Astrocyte (in vitro differentiated cells and primary cell): ENCODE measurements around the gene CLCF1. TPM values are rescaled to one million over a fixed set of nuclear protein-coding genes. Genes with fewer than 3 reads are reported as not detected.

ENCODE experiments used
- DNase-seq: peaks from one replicate; pipeline ENCODE4 v3.0.0-alpha.2; 2010; ENCODE audit warnings: low read depth
- FAIRE-seq: peaks from 2 replicates; lab custom pipeline; 2011; peaks lifted over from hg19 to GRCh38; lab: Jason Lieb, UNC
- H2AFZ ChIP-seq: 2 replicates; pipeline ENCODE4 v1.6.0; 2012; ENCODE audit warnings: low read depth, low read length, inconsistent platforms
- H3K27ac ChIP-seq: 2 replicates; pipeline ENCODE4 v1.5.1; 2011; ENCODE audit warnings: low read depth, low read length, inconsistent platforms
- H3K27me3 ChIP-seq: 2 replicates; pipeline ENCODE4 v1.6.0; 2011; ENCODE audit warnings: low read length, inconsistent platforms; ENCODE audit not compliant: insufficient read depth
- H3K36me3 ChIP-seq: 2 replicates; pipeline ENCODE4 v1.5.1; 2011; ENCODE audit warnings: low read length, inconsistent platforms; ENCODE audit not compliant: insufficient read depth
- H3K4me1 ChIP-seq: 2 replicates; pipeline ENCODE4 v1.5.1; 2011; ENCODE audit warnings: low read length, inconsistent platforms; ENCODE audit not compliant: insufficient read depth
- H3K4me2 ChIP-seq: 2 replicates; pipeline ENCODE4 v1.6.0; 2012; ENCODE audit warnings: low read length, inconsistent platforms
- H3K4me3 ChIP-seq: 2 replicates; pipeline ENCODE4 v1.5.1; 2011; ENCODE audit warnings: low read depth, mild to moderate bottlenecking, low read length, inconsistent platforms; ENCODE audit not compliant: insufficient read depth
- H3K79me2 ChIP-seq: 2 replicates; pipeline ENCODE4 v1.6.0; 2012; ENCODE audit warnings: mild to moderate bottlenecking, low read length, inconsistent platforms; ENCODE audit not compliant: insufficient read depth
- H3K9ac ChIP-seq: 2 replicates; pipeline ENCODE4 v1.6.0; 2012; ENCODE audit warnings: mild to moderate bottlenecking, low read length, inconsistent platforms
- H3K9me3 ChIP-seq: 2 replicates; pipeline ENCODE4 v1.5.1; 2012; ENCODE audit warnings: low read depth, mild to moderate bottlenecking, low read length, inconsistent platforms; ENCODE audit not compliant: insufficient read depth
- H4K20me1 ChIP-seq: 2 replicates; pipeline ENCODE4 v1.6.0; 2012; ENCODE audit warnings: low read length, inconsistent platforms; ENCODE audit not compliant: insufficient read depth
- H3K27ac Mint-ChIP-seq: one replicate; pipeline ENCODE4 v1.8.0; 2021; ENCODE audit warnings: mild to moderate bottlenecking, mixed read lengths; ENCODE audit not compliant: unreplicated experiment
- H3K27me3 Mint-ChIP-seq: one replicate; pipeline ENCODE4 v1.8.0; 2021; ENCODE audit warnings: low read depth, mixed read lengths; ENCODE audit not compliant: unreplicated experiment
- H3K36me3 Mint-ChIP-seq: one replicate; pipeline ENCODE4 v1.8.0; 2021; ENCODE audit warnings: low read depth, mixed read lengths; ENCODE audit not compliant: unreplicated experiment
- H3K4me1 Mint-ChIP-seq: one replicate; pipeline ENCODE4 v1.8.0; 2021; ENCODE audit warnings: low read depth, mixed read lengths; ENCODE audit not compliant: unreplicated experiment
- H3K4me3 Mint-ChIP-seq: one replicate; pipeline ENCODE4 v1.8.0; 2021; ENCODE audit warnings: mild to moderate bottlenecking, moderate library complexity, mixed read lengths; ENCODE audit not compliant: unreplicated experiment
- H3K9me3 Mint-ChIP-seq: one replicate; pipeline ENCODE4 v1.8.0; 2021; ENCODE audit warnings: mild to moderate bottlenecking, mixed read lengths; ENCODE audit not compliant: unreplicated experiment
- EZH2 ChIP-seq: IDR thresholded peaks from 2 replicates; pipeline ENCODE4 v1.6.1; 2012; ENCODE audit warnings: mild to moderate bottlenecking, low read length, inconsistent platforms; ENCODE audit not compliant: insufficient read depth
- total RNA-seq: library from RNA; stranded (reverse); gene quantifications from 2 replicates; pipeline ENCODE4 v1.2.1, GENCODE V29; 2021
- TF ChIP-seq, protein P1 (sequence below): IDR thresholded peaks from 2 replicates; pipeline ENCODE4 v1.5.1; 2011; ENCODE audit warnings: low read depth, mild to moderate bottlenecking, inconsistent platforms, low read length, moderate library complexity; ENCODE audit not compliant: insufficient read depth

The CLCF1 gene
- total RNA-seq, 1 donor from 2014 or later = 17.6 TPM

GRCh38 chr11:67374571-67375281, 1.3 kb upstream of the CLCF1 start:
- Mint-ChIP-seq H3K4me3 (peak overlapping the region; percentile 91), H3K36me3 (no peaks in the 10 kb centered on the region), H3K27ac (peak overlapping the region; percentile 98), H3K4me1 (peaks cover 33% of the 10 kb centered on the region), H3K27me3 (no peaks in the 10 kb centered on the region), H3K9me3 (no peaks in the 10 kb centered on the region)
- peak overlapping the region; percentile 95 for H3K27ac ChIP-seq
- FAIRE-seq (no peak), DNase-seq (no peak)
- peak overlapping the region; percentile 93 for H3K9ac ChIP-seq
- H3K36me3 ChIP-seq = no peaks in the 10 kb centered on the region
- peaks cover 25% of the 10 kb centered on the region for H4K20me1 ChIP-seq
- peaks cover 57% of the 10 kb centered on the region for H3K4me1 ChIP-seq
- no peak for TF ChIP-seq EZH2
- TF ChIP-seq, protein P1, sequence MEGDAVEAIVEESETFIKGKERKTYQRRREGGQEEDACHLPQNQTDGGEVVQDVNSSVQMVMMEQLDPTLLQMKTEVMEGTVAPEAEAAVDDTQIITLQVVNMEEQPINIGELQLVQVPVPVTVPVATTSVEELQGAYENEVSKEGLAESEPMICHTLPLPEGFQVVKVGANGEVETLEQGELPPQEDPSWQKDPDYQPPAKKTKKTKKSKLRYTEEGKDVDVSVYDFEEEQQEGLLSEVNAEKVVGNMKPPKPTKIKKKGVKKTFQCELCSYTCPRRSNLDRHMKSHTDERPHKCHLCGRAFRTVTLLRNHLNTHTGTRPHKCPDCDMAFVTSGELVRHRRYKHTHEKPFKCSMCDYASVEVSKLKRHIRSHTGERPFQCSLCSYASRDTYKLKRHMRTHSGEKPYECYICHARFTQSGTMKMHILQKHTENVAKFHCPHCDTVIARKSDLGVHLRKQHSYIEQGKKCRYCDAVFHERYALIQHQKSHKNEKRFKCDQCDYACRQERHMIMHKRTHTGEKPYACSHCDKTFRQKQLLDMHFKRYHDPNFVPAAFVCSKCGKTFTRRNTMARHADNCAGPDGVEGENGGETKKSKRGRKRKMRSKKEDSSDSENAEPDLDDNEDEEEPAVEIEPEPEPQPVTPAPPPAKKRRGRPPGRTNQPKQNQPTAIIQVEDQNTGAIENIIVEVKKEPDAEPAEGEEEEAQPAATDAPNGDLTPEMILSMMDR = no peak
- H3K9me3 ChIP-seq = no peaks in the 10 kb centered on the region
- peaks cover 32% of the 10 kb centered on the region for H3K79me2 ChIP-seq
- no peak overlapping the region for H2AFZ ChIP-seq
- H3K4me3 ChIP-seq = peak overlapping the region; percentile 50
- peak overlapping the region; percentile 93 for H3K4me2 ChIP-seq
- H3K27me3 ChIP-seq = no peaks in the 10 kb centered on the region

DNA sequence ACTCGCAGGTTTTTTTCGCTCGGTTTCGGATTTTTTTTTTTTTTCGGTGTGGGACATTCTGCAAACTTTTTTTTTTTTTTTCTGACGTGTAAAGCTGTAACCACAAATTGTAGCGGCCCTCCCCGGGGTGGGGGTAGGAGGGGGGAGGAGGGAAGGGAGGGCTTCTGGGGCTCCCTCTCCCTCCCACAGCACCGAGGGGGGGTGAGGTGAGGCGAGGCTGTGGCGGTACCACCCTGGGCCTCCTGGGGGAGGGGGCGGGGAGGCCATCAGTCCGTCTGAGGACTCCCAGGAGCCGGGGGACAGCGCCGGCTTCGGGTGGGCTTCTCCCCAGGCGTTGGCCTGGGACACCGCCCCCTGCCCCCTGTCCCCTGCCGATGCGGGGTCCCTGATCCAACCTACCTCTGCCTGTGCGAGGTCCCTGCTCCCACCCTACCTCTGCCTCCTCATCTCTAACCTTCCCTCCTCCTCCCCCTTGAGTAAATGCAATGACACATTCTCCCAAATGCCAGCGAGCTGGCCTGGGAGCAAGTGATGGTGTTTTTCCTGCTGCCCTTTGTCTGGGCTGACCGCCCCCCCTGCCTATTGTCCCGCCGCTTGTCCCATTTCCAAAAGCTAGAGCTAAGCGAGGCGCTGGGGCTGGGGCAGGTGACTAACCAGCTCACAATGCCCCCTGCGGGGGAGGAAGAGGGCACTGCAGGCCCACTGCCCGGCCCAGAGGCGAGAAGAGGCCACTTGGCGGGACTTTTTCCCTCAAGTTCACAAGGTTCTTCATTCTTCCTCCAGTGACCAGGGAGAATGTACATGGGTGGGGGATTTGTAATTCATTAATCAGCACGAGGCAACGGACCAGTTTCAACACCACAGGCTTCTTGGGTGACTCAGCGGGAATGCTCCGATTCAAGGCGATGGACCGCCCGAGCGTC, 511 bp upstream of the CLCF1 start:
- Histone ChIP-seq H3K27me3 (no peaks in the 10 kb centered on the region), H3K9me3 (no peaks in the 10 kb centered on the region), H3K27ac (peak overlapping the region; percentile 95), H3K4me3 (peak overlapping the region; percentile 67), H2AFZ (no peak overlapping the region), H3K9ac (peak overlapping the region; percentile 93), H4K20me1 (peaks cover 34% of the 10 kb centered on the region), H3K4me1 (peaks cover 57% of the 10 kb centered on the region), H3K36me3 (no peaks in the 10 kb centered on the region), H3K4me2 (peak overlapping the region; percentile 93), H3K79me2 (peaks cover 40% of the 10 kb centered on the region)
- peak overlapping the region; percentile 91 for H3K4me3 Mint-ChIP-seq
- TF ChIP-seq, protein P1 = peak; percentile 11
- TF ChIP-seq EZH2 = no peak
- H3K36me3 Mint-ChIP-seq = no peaks in the 10 kb centered on the region
- DNase-seq (peak; percentile 99), FAIRE-seq (peak; percentile 84)
- H3K4me1 Mint-ChIP-seq = peaks cover 38% of the 10 kb centered on the region
- H3K27ac Mint-ChIP-seq = peak overlapping the region; percentile 98
- no peaks in the 10 kb centered on the region for H3K27me3 Mint-ChIP-seq
- no peaks in the 10 kb centered on the region for H3K9me3 Mint-ChIP-seq
